Panc1 (cell line): ENCODE results near the gene GLRX5. TPM values are rescaled to one million over a fixed set of nuclear protein-coding genes. Genes with fewer than 3 reads are reported as not detected.

Experiments
- ATAC-seq: fragments of 200-7000 bp; cut with Tn5 transposase; 2 replicates; pipeline ENCODE4 v1.9.1; 2020; ENCODE audit warnings: mild to moderate bottlenecking, moderate library complexity
- BruUV-seq: library from RNA; stranded (reverse); fragments of 400-500 nt; replicated peaks from 2 replicates; lab custom pipeline; 2021; lab: Mats Ljungman, UMichigan
- CTCF ChIA-PET: fragments of 300-600 bp; sonication (Branson Sonifier 250); formaldehyde crosslinking; loops from one replicate; lab custom pipeline; 2022; ENCODE audit warnings: antibody characterized with exemption; lab: Charles Lee
- POLR2A ChIA-PET: fragments of 300-600 bp; sonication (Branson Sonifier 250); formaldehyde crosslinking; loops from one replicate; lab custom pipeline; 2022; ENCODE audit warnings: antibody characterized with exemption; lab: Charles Lee
- DNase-seq: peaks from one replicate; pipeline ENCODE4 v3.0.0-alpha.2; 2010; ENCODE audit warnings: low read depth, low spot score
- H3K27ac ChIP-seq: 2 replicates; pipeline ENCODE4 v1.5.1; 2011; ENCODE audit warnings: mild to moderate bottlenecking, low read length, inconsistent platforms
- H3K27me3 ChIP-seq: fragments of 200-500 bp; sonication (Bioruptor generic); 2 replicates; pipeline ENCODE4 v1.6.0; 2014; ENCODE audit warnings: low read length, inconsistent platforms; ENCODE audit not compliant: control insufficient read depth, insufficient read depth
- H3K36me3 ChIP-seq: fragments of 200-500 bp; sonication (Bioruptor generic); 2 replicates; pipeline ENCODE4 v1.5.1; 2014; ENCODE audit warnings: inconsistent platforms, mild to moderate bottlenecking, low read length, moderate library complexity; ENCODE audit not compliant: control insufficient read depth, insufficient read depth
- H3K4me1 ChIP-seq: 2 replicates; pipeline ENCODE4 v1.5.1; 2011; ENCODE audit warnings: inconsistent platforms, mild to moderate bottlenecking, low read length, moderate library complexity; ENCODE audit not compliant: control insufficient read depth, insufficient read depth
- H3K4me3 ChIP-seq, 2 experiments: 2 replicates each; pipeline ENCODE4 v1.5.1; 2011 to 2012; ENCODE audit warnings: low read depth in 2 of 2, low read length in 2 of 2, mild to moderate bottlenecking in 2 of 2, inconsistent platforms in 1 of 2, moderate library complexity in 1 of 2
- H3K9me3 ChIP-seq: fragments of 200-500 bp; sonication (Bioruptor generic); 2 replicates; pipeline ENCODE4 v1.5.1; 2014; ENCODE audit warnings: low read depth, mild to moderate bottlenecking, inconsistent platforms, low read length, moderate library complexity; ENCODE audit not compliant: control insufficient read depth, insufficient read depth
- CTCF ChIP-seq: fragments of 450-650 bp; IDR thresholded peaks from 2 replicates; pipeline ENCODE4 v1.5.1; 2017; ENCODE audit warnings: mild to moderate bottlenecking
- POLR2AphosphoS5 ChIP-seq: IDR thresholded peaks from 2 replicates; pipeline ENCODE4 v1.6.1; 2012; ENCODE audit warnings: mild to moderate bottlenecking, low read depth, low read length, moderate library complexity
- REST ChIP-seq, 2 experiments: IDR thresholded peaks; 2 replicates each; pipeline ENCODE4 v1.6.1; 2011 to 2012; ENCODE audit warnings: low read depth in 2 of 2, control low read depth in 1 of 2, low read length in 1 of 2, mild to moderate bottlenecking in 1 of 2, moderate library complexity in 1 of 2; ENCODE audit not compliant: insufficient read depth in 1 of 2
- SIN3A ChIP-seq: IDR thresholded peaks from 2 replicates; pipeline ENCODE4 v1.6.1; 2012; ENCODE audit warnings: low read depth, mild to moderate bottlenecking, low read length, moderate library complexity, borderline replicate concordance; ENCODE audit not compliant: insufficient read depth
- TCF7L2 ChIP-seq: IDR thresholded peaks from 2 replicates; pipeline ENCODE4 v1.6.1; 2011; ENCODE audit warnings: mild to moderate bottlenecking, low read depth, low read length, inconsistent platforms
- in situ Hi-C: cut with HindIII; loops from 2 replicates; pipeline ENCODE4 v1.10.0; 2016; ENCODE audit warnings: low sequenced_read_pairs, low pct_unique_long_range_greater_than_20kb
- intact Hi-C: fragments of 100-400 bp; cut with micrococcal nuclease; formaldehyde crosslinking; loops from one replicate; pipeline ENCODE4 v1.10.0; 2022; ENCODE audit not compliant: unreplicated experiment
- total RNA-seq: library from RNA; stranded (reverse); gene quantifications from one replicate; pipeline ENCODE4 v1.2.1, GENCODE V29; 2021; ENCODE audit not compliant: unreplicated experiment

The GLRX5 gene
- total RNA-seq, 1 experiment from 2014 or later: 38.6 TPM

- no TSS peak for BruUV-seq
- Histone ChIP-seq H3K27ac (no peak overlapping the region), H3K36me3 (no peaks in the 10 kb centered on the region), H3K4me1 (no peaks in the 10 kb centered on the region), H3K9me3 (no peaks in the 10 kb centered on the region), H3K4me3 (no peak overlapping the region), H3K27me3 (no peaks in the 10 kb centered on the region)
- TF ChIP-seq REST (IDR thresholded peaks at IDR 0.05; ENCODE audit: insufficient read depth in 1 of 2, low read depth in 2 of 2, low read length in 1 of 2) (no peak), SIN3A (no peak), TCF7L2 (no peak), POLR2AphosphoS5 (no peak), CTCF (no peak)
- ChIA-PET POLR2A (no interaction called here), CTCF (no interaction called here)
- ATAC-seq: no peak
- in situ Hi-C loops: no loop called here
- no peak for DNase-seq
- intact Hi-C loops: no loop called here
Observed at GRCh38 chr14:95557832-95558231, 23.0 kb downstream of the GLRX5 start.

GRCh38 chr14:95559203-95559602 is 24.4 kb downstream of the GLRX5 start:
- Histone ChIP-seq H3K36me3 (no peaks in the 10 kb centered on the region), H3K27ac (no peak overlapping the region), H3K9me3 (no peaks in the 10 kb centered on the region), H3K4me3 (no peak overlapping the region), H3K27me3 (no peaks in the 10 kb centered on the region), H3K4me1 (no peaks in the 10 kb centered on the region)
- CTCF ChIA-PET: interaction anchor here (0.5 to 0.9 kb wide), 5 partner anchors 117 to 745 kb away, joined by 3 to 5 read pairs (median 4); no protein-coding TSS in a partner anchor
- no TSS peak for BruUV-seq
- intact Hi-C loops: no loop called here
- TF ChIP-seq REST (IDR thresholded peaks at IDR 0.05; ENCODE audit: insufficient read depth in 1 of 2, low read depth in 2 of 2, low read length in 1 of 2): no peak
- no peak for TF ChIP-seq POLR2AphosphoS5
- no peak for TF ChIP-seq CTCF
- no peak for TF ChIP-seq TCF7L2
- no peak for TF ChIP-seq SIN3A
- ATAC-seq (no peak), DNase-seq (no peak)
- POLR2A ChIA-PET: no interaction called here
- in situ Hi-C loops: no loop called here
